Thyroid gland (tissue), 4 donors: ENCODE data around the gene STK24. TPM values are rescaled to one million over a fixed set of nuclear protein-coding genes. Genes with fewer than 3 reads are reported as not detected.

Experiments
- DNase-seq, 2 donors: peaks; one replicate each; pipeline ENCODE4 v3.0.0-alpha.2; 2019
- H3K27ac ChIP-seq, 3 donors: fragments of 200-600 bp; sonication (generic); 1 replicate in 2 of 3; 2 replicates in 1 of 3; pipeline ENCODE4 v1.5.1; 2016 to 2019; ENCODE audit warnings: mild to moderate bottlenecking in 1 of 3, moderate library complexity in 1 of 3
- H3K27me3 ChIP-seq: fragments of 200-600 bp; sonication (generic); one replicate; pipeline ENCODE4 v1.5.1; 2019
- H3K36me3 ChIP-seq, 2 donors: fragments of 200-600 bp; sonication (generic); one replicate each; pipeline ENCODE4 v1.5.1; 2016 to 2019
- H3K4me1 ChIP-seq, 2 donors: fragments of 200-600 bp; sonication (generic); one replicate each; pipeline ENCODE4 v1.5.1; 2017 to 2019
- H3K4me3 ChIP-seq, 3 donors: fragments of 200-600 bp; sonication (generic); replicated peaks in 1 of 3; 1 replicate in 2 of 3; 2 replicates in 1 of 3; pipeline ENCODE4 v1.5.1; 2016; ENCODE audit warnings: mild to moderate bottlenecking in 1 of 3
- H3K9me3 ChIP-seq: fragments of 200-600 bp; sonication (generic); one replicate; pipeline ENCODE4 v1.5.1; 2017
- CTCF ChIP-seq, 6 experiments: fragments of 200-600 bp in 3 of 6; fragments of 450-650 bp in 3 of 6; sonication (generic) in 3 of 6; IDR thresholded peaks; one replicate each; pipeline ENCODE4 v1.5.1; 2016 to 2019; ENCODE audit warnings: antibody characterized with exemption in 6 of 6, mild to moderate bottlenecking in 2 of 6, inconsistent platforms in 1 of 6, moderate library complexity in 1 of 6
- POLR2A ChIP-seq, 2 donors: fragments of 450-650 bp; IDR thresholded peaks; one replicate each; pipeline ENCODE4 v1.6.1; 2017; ENCODE audit warnings: antibody characterized with exemption in 2 of 2, mild to moderate bottlenecking in 2 of 2, moderate library complexity in 1 of 2
- WGBS, 2 donors: methylation state at CpG; one replicate each; pipeline ENCODE4 v1.1.5; 2017; 5-methylcytosine and 5-hydroxymethylcytosine counted together
- intact Hi-C: fragments of 100-400 bp; cut with DNase I; formaldehyde crosslinking; loops from one replicate; pipeline ENCODE4 v1.15.1; 2023
- total RNA-seq, 4 donors: library from RNA; depleted of rRNA; stranded (reverse); fragments of >200 nt; gene quantifications; one replicate each; pipeline ENCODE4 v1.2.3, GENCODE V29; 2016

Gene STK24
- total RNA-seq, 4 donors from 2014 or later, result 74.5 to 102 (median 90.7) TPM

GRCh38 chr13:98521461-98522247, 55.3 kb downstream of the STK24 start:
- Histone ChIP-seq H3K27me3 (no peaks in the 10 kb centered on the region), H3K4me3 (no peak overlapping the region), H3K9me3 (no peaks in the 10 kb centered on the region), H3K4me1 (peaks cover 57 to 61% of the 10 kb centered on the region in 2 donors), H3K36me3 (no peaks in the 10 kb centered on the region), H3K27ac (peak overlapping the region in 2 of 3 donors; percentile 44 to 91)
- WGBS, 2 donors, result 74 to 80% methylated on average over 20 of the region's 20 CpGs
- DNase-seq, result peak; percentile 51 to 58
- no peak for TF ChIP-seq POLR2A (IDR thresholded peaks at IDR 0.05)
- TF ChIP-seq CTCF (IDR thresholded peaks at IDR 0.05), result no peak
- intact Hi-C loops, result no loop called here

- intact Hi-C loops, result no loop called here
- peaks cover 49 to 58% of the 10 kb centered on the region in 2 donors for H3K4me1 ChIP-seq
- H3K9me3 ChIP-seq, result no peaks in the 10 kb centered on the region
- peak overlapping the region in 2 of 3 donors; percentile 44 to 91 for H3K27ac ChIP-seq
- TF ChIP-seq CTCF (IDR thresholded peaks at IDR 0.05), result no peak
- H3K27me3 ChIP-seq, result no peaks in the 10 kb centered on the region
- WGBS, 2 donors, result 89 to 90% methylated on average over 18 of the region's 18 CpGs
- no peaks in the 10 kb centered on the region for H3K36me3 ChIP-seq
- no peak overlapping the region for H3K4me3 ChIP-seq
- DNase-seq, result no peak
These were observed 56.0 kb downstream of the STK24 start for GRCh38 chr13:98520674-98521449.

- TF ChIP-seq CTCF (IDR thresholded peaks at IDR 0.05), result no peak
- TF ChIP-seq POLR2A (IDR thresholded peaks at IDR 0.05), result no peak
- no peak overlapping the region for H3K27ac ChIP-seq
- no peaks in the 10 kb centered on the region for H3K9me3 ChIP-seq
- DNase-seq, result no peak
- intact Hi-C loops, result no loop called here
- H3K4me1 ChIP-seq, result peaks cover 40 to 57% of the 10 kb centered on the region in 2 donors
- H3K36me3 ChIP-seq, result no peaks in the 10 kb centered on the region
- H3K27me3 ChIP-seq, result no peaks in the 10 kb centered on the region
- 76 to 84% methylated on average over 4 of the region's 4 CpGs for WGBS, 2 donors
- H3K4me3 ChIP-seq, result no peak overlapping the region
These were observed 56.9 kb downstream of the STK24 start for GRCh38 chr13:98519976-98520375.

- Histone ChIP-seq H3K27ac (no peak overlapping the region), H3K27me3 (no peaks in the 10 kb centered on the region), H3K4me3 (no peak overlapping the region), H3K36me3 (no peaks in the 10 kb centered on the region), H3K4me1 (peaks cover 19 to 35% of the 10 kb centered on the region in 2 donors), H3K9me3 (no peaks in the 10 kb centered on the region)
- WGBS, 2 donors, result 93 to 94% methylated on average over 6 of the region's 6 CpGs
- intact Hi-C loops, result no loop called here
- no peak for DNase-seq
- TF ChIP-seq POLR2A (IDR thresholded peaks at IDR 0.05) (no peak), CTCF (IDR thresholded peaks at IDR 0.05) (no peak)
These were observed 59.2 kb downstream of the STK24 start for GRCh38 chr13:98517576-98518310.
